Esophagus muscularis mucosa (tissue), 4 donors: ENCODE measurements around the gene SLC10A2.

Experiments used
- EP300 ChIP-seq: sonication (generic); formaldehyde crosslinking; IDR thresholded peaks from one replicate; pipeline ENCODE4 v1.6.1; 2017; ENCODE audit warnings: antibody characterized with exemption
- POLR2A ChIP-seq: fragments of 450-650 bp; IDR thresholded peaks from one replicate; pipeline ENCODE4 v1.6.1; 2017; ENCODE audit warnings: antibody characterized with exemption, moderate library complexity, mild to moderate bottlenecking, low read depth
- TF ChIP-seq, protein P1 (sequence below), 3 experiments: fragments of 200-600 bp in 2 of 3; fragments of 450-650 bp in 1 of 3; sonication (generic) in 2 of 3; IDR thresholded peaks; one replicate each; pipeline ENCODE4 v1.5.1; 2017 to 2019; ENCODE audit warnings: antibody characterized with exemption in 3 of 3, mild to moderate bottlenecking in 2 of 3, moderate library complexity in 1 of 3

DNA sequence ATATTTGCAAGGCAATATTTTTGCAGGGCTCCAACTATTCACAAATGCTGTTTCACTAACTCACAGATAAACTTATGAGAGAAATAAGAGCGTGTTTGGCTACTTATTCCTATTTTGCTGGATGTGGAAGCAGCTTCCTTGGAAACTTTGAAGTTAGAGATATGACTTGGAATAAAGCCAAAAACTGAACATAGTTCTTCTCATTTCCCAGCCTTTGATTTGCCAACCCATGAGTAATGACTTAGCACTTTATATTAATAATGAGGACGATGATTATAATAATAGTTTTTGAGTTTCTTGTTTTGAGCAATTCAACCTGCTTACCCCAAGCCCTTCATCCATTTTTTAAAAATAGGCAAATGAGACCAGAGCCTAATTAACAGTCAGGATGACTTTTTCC, 47.7 kb downstream of the SLC10A2 start:
- TF ChIP-seq EP300 (no peak), POLR2A (no peak)
- TF ChIP-seq, protein P1, sequence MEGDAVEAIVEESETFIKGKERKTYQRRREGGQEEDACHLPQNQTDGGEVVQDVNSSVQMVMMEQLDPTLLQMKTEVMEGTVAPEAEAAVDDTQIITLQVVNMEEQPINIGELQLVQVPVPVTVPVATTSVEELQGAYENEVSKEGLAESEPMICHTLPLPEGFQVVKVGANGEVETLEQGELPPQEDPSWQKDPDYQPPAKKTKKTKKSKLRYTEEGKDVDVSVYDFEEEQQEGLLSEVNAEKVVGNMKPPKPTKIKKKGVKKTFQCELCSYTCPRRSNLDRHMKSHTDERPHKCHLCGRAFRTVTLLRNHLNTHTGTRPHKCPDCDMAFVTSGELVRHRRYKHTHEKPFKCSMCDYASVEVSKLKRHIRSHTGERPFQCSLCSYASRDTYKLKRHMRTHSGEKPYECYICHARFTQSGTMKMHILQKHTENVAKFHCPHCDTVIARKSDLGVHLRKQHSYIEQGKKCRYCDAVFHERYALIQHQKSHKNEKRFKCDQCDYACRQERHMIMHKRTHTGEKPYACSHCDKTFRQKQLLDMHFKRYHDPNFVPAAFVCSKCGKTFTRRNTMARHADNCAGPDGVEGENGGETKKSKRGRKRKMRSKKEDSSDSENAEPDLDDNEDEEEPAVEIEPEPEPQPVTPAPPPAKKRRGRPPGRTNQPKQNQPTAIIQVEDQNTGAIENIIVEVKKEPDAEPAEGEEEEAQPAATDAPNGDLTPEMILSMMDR (IDR thresholded peaks at IDR 0.05): no peak
